NCI-H524 treated with DMSO at 0.1 percent for 48 hours (cell line): ENCODE results near the gene CEBPG.

Source experiments
- DNase-seq: peaks from one replicate; lab custom pipeline; 2025; lab: John Stamatoyannopoulos, UW

Gene CEBPG

DNA sequence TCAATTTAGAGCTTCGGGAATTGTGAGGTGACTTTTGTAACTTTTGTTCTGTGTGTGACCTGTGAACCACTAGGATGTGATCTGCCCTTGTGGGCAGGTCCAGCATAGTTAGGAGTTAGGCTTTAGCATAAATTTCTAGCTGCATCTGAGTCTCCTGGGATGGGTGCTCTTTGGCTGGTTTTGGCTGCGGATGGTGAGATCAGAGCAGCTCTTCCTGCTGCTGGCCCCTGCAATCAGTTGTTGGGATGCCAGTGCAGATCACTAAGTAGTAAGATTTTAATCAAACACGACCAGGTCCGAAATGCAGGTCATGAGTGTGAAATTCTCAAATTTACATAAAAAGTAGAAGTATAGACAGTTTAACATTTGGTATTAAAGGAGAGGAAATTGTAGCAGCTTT, 8.5 kb downstream of the CEBPG start:
- no peak for DNase-seq

DNA sequence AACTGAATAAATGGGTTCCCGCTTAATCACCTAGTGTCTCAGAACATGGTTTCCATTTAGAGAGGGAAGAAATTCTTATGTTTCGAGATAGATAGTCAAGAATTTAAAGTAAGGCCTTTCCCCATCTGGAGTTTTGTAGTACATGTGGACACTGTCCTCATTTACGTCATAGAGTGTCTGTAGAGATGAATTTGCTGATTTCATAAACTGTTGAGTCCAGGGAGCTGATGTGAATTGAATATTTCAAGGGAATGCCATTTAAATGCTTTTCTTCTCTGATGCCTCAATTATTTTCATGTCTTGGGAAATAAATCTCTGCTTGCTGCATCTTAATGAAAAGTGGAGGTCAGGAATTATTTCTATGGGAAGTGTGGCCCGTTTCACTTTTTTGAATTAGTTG, 9.5 kb downstream of the CEBPG start:
- no peak for DNase-seq

DNA sequence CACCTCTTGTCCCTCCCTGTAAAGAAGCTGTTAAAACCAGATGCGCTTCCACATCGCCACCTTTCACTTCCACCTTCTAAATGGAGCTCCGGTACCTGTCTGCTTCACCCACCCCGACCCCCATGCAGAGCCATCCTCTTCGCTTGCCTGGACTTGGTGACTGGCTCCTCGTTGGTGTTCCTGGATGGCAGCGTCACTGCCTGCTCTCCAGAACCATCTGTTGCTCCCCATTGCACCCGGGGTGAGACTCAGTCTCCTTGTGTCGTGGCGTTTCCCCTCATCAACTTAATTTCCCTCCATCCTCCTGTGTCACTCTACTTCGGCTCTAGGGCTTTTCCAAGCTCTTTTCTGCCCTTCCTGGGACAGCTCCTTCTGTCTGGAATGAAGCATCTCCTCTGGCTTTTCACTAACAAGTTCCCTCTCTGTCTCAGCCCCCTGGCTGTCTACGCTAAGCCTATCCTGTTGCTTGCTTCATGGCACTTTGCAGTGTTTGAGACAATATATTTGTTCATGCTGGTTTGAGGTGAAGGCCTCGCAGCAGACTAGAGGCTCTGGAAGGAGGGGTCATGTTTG, 10.3 kb downstream of the CEBPG start:
- no peak for DNase-seq

DNA sequence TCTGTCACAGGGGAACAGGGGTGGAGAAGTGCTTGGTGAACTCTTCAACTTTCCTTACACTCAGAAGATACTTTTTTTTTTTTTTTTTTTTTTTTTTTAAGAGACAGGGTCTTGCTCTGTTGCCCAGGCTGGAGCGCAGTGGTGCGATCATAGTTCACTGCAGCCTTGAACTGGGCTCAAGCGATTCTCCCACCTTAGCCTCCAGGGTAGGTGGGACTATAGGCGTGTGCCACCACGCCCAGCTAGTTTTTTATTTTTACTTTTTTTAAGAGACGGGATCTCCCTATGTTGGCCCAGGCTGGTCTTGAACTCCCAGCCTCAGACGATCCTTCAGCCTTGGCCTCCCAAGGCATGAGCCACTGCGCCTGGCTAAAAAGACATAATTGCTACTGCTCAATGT, 11.5 kb downstream of the CEBPG start:
- DNase-seq = no peak

DNA sequence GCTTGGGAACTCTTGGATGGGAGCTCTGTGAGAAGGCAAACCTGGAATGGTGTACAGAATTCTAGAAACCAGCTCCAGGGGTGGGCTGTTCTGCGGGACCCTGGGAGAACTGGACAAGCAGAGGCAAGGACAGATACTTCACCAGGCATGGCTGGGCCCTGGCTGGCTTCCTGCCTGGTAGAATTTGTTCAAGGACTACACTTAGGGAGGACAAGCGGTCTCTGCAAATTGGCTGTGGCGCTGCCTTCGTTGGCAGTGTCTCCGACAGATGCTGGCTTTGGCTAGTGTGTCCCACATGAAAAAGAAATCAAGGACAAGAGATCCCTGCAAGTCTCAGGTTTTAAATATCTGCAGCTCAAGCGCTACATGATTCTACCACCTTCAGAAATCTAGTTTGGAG, 12.4 kb downstream of the CEBPG start:
- no peak for DNase-seq

DNA sequence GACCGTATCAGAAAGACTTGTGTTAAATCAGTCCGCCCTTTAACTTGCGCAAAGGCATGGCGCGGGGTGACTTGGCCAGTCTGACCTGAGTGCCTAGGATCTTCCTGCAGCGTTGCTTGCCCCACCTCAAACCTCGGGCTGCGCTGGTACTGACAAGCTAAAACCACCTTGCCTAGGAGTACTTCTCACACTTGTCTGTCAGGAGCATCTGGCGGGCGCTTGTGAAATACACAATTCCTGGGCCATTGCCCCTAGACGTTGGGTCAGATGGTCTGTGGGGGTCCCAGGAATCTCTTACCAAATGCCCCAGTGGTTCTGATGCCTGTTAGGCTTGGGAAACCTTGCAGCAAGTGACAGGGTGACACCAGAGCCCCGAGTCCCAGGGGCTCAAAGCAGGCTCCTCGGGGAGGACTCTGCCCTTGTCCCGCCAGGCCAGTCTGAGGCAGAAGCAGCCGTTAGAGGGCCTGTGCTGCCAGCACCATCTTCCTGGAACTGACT, 12.9 kb downstream of the CEBPG start:
- no peak for DNase-seq

DNA sequence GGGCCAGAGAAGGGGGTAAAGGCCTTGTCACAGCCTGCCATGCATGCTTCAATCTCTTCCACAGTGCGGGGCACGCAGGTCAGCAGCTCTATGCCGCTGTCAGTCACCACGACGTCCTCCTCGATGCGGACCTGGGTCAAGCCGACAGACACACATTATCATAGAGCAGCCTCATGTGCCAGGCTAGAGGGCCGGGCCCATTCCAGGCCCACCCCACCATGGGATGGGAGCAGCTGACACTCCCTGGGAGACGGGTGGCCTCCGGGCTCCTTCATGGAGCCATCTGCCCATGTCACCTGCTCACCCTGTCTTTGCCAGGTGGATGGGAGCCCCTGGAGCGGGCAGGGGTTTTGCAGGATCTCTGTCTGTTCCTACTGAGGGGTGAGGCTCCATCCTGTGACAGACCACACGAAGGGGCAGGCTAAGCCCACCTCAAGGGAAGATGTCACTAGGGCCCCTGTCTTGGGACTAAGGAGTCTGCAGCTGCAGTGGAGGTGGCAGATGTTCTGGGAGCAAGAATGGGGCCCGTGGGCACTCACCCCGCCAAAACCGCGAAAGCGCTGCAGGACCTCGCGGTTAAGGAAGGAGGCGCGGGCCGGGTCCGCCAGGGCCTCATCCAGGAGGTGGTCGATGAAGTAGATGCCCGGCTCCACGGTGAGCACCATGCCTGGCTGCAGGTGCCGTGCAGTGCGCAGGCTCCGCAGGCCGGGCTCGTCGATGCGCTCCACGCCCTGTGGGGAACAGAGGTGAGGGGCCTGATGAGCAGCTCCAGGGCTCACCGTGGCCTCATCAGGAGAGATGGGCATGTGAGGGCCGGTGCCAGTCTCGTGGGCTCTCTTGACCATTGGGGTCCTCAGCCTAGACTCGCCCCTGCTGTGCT, 14.1 kb downstream of the CEBPG start:
- DNase-seq = no peak

DNA sequence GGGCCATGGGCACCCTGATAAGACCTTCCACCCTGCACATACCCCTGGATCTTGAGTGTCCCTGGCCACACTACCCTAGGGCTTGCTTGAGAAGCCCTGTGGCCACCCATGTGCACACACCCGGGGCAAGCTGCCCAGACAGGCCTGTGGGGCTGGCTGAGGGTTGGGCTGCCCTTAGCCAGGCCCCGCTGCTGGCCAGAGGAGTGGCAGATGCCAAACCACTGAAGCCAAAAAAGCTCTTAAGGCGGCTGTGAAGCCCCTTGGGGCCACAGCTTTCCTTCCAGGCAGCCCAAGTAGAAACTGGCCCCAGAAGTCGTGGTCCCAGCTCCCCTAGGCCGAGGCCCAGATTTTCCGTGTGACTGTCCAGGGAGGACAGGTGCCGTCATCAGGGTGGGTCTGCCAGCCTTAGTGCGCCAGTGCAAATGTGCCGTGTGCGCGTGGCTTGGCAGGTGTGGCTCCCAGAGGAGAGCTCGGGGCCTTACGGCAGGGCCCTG, 14.8 kb downstream of the CEBPG start:
- DNase-seq = no peak

DNA sequence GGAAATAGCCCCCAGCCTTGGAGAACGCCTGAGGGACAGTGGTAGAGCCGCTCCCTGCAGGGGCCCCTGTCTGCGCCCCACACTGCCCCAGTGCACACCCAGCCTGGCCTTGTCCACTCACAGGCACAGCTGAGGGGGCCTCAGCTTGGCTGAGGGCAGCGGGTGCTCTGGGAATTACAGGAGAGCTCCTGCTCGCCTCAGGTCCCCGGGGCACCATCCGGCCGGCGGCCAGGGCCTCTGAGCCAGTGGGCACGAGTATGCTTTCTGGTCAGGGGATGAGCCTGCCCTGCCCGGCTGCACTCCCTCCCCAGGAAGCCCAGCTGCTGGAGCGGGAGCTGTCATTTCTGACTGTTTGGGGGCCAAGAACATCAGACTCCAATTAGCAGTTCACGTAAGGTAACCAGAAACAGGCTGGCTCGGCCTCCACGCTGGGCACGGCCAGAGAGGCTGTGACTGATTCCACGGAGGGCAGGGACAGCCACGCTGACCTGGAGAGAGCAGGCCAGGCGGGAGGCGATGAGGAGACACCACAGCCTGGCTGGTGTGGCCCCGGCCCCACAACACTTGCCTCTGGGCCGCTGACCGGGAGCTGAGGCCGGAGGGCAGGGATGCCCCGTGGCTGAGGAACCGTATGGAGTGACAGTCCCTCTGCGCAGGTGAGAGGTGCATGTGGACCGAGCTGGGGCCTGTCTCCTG, 15.4 kb downstream of the CEBPG start:
- DNase-seq = no peak

DNA sequence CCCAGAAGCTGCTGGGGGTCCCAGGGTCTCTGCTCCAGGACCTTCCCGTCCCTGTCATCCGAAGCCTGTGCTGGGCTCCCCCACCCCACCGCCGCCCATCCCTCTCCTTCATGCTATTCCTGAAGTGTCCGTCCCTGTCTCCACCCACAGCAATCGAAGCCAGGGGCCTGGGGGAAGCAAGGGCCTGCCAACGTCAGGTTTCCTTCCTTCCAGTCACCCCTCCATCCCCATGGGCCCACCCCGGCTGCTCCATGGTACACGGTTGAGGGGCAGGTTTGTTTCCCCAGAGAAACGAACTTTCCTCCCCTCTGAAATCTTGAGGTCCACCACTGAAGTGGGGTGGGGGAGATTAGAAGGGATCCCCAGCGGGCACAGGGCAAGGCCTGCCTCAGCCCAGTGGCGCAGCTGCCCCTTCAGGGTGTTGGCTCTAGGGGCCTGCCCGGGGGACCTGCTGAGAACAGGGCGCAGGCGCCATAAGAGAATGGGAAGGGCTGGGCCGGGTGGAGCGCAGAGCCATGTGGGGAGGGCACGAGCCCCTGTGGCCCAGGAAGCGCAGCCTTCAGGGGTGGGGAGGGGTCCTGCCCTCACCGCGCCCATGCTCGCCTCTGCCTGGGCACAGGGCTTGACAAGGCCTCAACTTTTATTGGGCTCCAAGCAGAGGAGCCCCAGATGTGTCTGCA, 16.1 kb downstream of the CEBPG start:
- DNase-seq = no peak

DNA sequence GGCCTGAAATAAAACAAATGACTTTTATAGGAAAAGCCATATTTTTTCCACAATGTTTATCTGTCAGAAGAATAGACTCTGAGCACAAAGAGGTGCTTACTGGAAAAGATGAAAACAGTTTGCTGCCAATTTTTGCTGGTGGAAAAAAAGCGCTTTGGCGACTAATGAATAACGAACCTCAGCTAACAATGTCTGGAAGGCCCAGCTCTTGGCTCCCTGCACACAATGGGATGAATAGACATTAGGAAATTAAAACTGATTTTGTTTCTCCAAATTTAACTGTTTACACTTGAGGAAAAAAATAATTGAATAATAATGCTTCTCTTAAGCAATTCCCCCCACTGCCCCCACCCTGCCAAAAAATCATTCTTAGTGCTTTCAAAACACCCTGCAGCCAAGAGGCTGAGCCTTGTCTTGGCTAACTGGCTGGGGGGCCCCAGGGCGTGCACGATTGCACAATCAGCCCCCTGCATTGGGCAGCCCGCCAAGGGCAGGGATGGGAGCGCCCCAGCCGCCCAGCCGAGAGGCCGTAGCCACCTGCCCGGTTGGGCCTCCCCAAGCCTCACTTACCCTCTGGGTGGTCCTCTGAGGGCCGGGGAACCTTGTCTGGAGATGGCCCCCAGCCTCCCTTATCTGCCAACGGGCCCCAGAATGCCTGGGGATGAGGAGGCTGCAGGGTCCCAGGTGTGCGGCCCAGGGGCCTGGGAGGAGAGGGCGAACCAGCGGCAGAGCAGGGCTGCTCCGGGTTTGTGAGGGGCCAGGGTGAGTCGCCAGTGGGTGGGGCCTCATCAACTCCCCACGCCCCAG, 16.8 kb downstream of the CEBPG start:
- DNase-seq = no peak

DNA sequence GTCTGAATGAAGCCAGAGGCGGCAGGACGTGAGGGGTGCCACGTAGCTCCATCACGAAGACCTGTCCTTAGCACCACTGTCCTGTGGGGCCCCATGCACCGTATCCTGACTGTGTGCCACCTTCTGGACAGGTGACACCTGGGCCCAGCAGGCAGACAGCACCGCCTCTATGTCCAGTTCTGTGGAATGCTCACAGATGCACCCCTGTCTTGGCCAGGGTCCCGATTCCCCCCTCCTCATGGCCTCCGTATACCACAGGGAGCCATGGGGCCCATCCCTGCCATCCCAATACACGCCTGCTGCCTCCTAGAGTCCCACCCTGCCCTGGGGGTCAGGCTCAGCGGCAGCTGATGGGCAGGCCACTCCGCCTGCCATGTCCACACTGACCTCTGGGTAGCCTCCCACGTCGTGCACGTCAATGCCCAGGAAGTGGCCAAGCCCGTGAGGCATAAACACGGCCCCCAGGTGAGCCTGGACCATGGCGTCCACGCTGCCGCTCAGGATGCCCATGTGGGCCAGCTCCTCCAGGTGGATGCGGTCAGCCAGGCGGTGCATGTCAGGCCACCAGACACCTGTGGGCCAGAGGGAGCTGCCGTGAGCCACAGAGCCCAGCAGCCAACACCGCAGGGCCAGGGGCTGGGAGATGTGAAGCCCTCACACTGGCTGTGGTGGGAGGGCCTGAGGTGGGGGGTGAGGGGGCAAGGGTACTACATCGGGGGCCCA, 17.6 kb downstream of the CEBPG start:
- DNase-seq = no peak

DNA sequence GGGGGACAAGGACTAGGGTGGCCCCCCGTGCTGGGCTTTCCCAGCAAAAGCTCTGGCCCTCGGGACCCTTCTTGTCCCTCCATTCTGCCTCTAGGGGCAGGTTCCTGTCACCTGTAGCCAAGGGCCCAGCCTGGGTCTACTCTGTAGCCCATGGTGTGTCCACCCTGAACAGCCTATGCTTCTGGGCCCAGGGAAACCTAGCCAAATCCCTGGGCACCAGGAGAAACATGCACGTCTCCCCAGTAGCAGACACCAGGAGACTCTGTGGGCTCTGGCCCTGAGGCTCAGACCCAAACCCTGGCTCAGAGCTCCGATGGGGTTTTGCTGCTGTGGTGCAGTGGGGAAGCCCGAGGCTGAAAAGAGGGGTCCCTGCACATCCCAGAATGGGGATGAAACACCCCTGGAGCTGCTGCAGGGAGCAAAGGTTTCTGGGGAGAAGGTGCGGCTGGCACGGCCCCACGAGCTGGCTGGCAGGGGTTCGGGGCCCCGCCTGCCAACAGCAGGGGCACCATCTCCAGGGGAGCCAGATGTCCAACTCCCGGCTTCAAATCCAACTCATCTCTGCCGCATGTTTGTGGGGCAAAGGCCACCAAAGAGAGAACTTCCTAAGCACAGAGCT, 18.2 kb downstream of the CEBPG start:
- no peak for DNase-seq

DNA sequence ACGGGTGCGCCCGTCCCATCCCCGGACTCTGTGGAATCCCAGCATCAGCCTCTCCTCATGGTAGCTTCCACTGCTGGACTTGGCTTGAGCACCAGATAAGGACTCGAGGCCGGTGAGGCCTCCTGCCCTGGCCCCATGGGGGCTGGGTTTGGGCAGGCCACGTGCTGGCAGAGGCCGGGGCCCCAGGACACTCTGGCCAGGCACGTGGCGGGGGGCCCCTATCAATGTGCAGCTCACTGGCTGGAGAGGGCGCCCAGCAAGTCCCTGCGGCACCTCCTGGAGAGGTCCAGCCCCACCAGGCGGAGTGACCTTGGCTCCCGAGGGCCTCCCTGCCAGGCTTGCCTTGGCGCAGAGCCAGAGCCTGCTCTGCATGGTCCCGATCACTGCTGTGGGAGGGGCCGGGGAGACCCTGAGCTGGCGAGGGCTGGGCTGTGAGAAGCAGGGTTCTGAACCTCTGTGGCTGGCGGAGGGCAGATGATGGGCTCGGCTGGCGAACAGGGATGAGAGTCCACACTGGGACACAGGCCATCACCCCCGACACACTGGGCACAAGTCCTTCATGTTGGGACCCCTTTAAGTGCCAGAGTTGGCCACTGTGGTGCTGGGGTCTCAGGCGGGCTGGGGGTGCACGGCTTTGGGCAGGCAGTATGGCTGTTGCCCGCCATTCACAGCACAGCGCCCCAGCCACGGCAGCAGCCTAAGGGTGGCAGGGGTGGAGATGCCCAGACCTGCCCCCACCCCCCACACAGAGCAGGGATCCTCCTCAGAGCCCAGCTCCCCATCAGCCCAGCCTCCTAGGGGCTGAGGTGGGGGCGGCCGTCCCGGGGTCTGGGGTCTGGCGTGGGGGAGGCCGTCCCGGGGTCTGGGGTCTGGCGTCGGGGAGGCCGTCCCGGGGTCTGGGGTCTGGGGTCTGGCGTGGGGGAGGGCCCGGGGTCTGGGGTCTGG, 19.1 kb downstream of the CEBPG start:
- no peak for DNase-seq

DNA sequence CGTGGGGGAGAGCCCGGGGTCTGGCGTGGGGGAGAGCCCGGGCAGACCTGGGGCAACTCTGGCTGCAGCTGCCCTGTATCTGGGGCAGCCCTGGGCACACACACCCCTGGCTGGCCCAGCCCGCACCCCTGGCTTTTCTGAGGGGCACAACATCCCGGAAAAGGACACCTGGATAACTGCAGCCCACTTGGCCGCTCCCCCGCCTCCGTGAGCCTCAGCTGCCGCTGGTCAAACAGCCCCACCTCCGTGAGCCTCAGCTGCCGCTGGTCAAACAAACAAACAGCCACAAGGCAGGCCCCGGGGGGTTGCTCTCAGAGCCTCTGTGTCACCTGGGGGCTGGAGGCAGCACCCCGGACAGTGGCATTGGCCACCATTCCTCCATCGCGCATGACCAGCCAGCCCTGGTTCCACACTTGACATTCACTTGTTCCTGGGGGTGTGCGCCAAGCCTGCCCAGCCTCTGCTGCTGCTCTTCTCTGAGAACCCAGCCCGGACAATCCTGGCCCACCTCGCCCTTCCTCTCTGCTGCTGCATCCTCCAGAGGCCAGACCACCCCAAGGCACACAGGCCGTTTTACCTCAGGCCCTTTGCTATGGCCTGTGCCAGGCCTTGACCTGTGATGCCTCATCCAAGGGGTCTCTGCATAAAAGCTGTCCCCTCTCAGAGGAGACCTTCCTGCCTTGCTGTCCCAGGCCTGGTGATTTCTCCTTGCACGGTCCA, 19.9 kb downstream of the CEBPG start:
- DNase-seq = no peak

DNA sequence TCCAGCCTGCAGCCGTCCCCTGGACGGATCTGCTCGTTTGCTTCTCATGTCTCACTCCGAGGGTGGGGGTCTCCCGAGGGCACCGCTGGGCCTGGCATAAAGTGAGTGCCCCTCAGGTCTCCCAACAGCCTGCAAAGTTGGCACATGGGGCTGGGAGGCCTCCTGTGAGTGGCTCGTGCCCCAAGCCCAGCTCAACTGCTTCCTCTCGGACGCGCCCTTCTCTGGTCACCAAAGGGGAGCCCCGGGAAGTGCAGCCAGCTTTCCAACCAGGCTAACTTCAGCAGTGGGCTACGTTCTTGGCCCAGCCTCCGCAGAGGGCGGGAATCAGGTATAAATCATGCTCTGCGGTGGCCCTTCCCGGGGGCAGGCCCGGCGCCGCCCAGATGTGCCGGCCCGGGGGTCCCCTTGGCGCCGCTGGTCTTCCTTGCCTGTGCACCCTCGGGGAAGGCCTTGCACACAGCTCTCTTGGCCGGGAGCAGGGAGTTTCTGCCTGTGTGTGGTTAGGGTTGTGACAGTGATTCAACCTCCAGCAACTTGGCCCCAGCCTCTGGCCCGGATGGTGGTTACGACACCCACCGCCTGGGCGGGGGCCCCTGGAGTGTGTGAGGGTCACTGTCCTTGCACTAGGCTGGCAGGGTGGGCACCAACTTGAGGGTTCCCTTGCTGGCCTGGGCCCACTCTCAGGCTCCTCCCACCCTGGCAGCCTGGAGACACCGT, 20.7 kb downstream of the CEBPG start:
- DNase-seq = no peak

DNA sequence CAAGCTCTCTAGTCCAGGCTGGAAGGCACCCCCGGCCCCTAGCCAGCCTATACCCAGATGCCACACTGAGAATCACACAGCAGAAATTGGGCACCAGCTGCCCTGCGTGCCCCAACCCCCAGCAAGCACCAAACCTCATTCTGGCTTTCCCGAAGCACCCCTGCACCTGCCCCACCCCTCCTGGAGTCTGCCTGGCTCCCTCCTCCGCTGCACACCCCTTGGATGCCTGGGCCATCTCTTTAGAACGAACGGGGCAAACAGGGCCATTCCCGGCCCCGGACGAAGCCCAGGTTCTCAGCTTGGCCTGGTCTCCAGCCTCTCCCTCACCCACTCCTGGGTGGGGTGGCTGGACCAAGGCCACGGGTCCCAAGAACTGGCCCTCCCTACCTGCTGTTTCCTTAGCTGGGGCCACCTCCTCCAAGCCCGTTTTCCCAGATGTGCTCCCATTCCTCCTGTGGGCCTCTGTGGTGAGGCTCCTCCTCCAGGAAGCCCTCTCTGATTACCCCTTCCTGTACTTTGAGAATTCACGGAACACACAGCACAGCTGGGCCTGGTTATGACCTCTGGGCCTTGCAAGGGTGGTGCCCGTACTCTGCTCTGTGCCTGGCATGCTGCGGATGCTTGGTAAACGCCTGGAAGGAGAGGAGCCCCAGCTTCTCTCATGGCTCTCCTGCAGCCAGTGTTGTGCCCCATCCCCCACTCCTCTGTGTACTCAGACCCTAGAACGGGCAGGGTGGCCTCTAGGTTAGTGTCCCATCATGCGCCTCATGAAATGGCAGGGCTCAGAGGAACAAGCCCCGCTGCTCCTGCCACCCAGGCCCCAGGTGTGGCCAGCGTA, 21.4 kb downstream of the CEBPG start:
- DNase-seq = no peak
